Loucy (cell line): ENCODE results near the gene CTNNBL1.

Source experiments
- CTCF ChIP-seq: fragments of 200-600 bp; sonication (generic); conservative IDR thresholded peaks from 2 replicates; pipeline ENCODE4 v1.5.1; 2014; ENCODE audit warnings: mild to moderate bottlenecking, antibody characterized with exemption, low read length
- EZH2phosphoT487 ChIP-seq: fragments of 200-600 bp; IDR thresholded peaks from 2 replicates; pipeline ENCODE4 v1.6.1; 2018; ENCODE audit warnings: antibody characterized with exemption, mild to moderate bottlenecking, moderate library complexity, borderline replicate concordance

GRCh38 chr20:37776049-37776448, 82.2 kb downstream of the CTNNBL1 start:
- no peak for TF ChIP-seq CTCF
- TF ChIP-seq EZH2phosphoT487: no peak
